Measurements from ENCODE around the gene CES5A. TPM values are rescaled to one million over a fixed set of nuclear protein-coding genes. Genes with fewer than 3 reads are reported as not detected.

The CES5A gene
- not detected for total RNA-seq

GRCh38 chr16:55875273-55875672 is at the start of gene CES5A:
Gene CES5A (minus strand): TSS chr16:55875373. CDS start chr16:55875221, 152 bp downstream.
- TF ChIP-seq CTCF (IDR thresholded peaks at IDR 0.05): no peak
- H3K27ac ChIP-seq: no peak within 1 kb of the TSS
- DNase-seq: no peak
- H3K9ac ChIP-seq (ENCODE audit: low read depth in 2 of 2, low read length in 2 of 2): no peak within 1 kb of the TSS
- no peaks in the 10 kb centered on the region for H3K4me1 ChIP-seq
- no peaks in the 10 kb centered on the region for H3K27me3 ChIP-seq
- H3K4me3 ChIP-seq: no peak within 1 kb of the TSS
- no peaks in the 10 kb centered on the region for H3K36me3 ChIP-seq
- no peaks in the 10 kb centered on the region for H3K9me3 ChIP-seq
- intact Hi-C loops (cut with DNase I): no loop called here

- no peaks in the 10 kb centered on the region for H3K27me3 ChIP-seq
- no peak for DNase-seq
- H3K9me3 ChIP-seq: no peaks in the 10 kb centered on the region
- intact Hi-C loops (cut with DNase I): no loop called here
- no peak overlapping the region for H3K9ac ChIP-seq (ENCODE audit: low read depth in 2 of 2, low read length in 2 of 2)
- H3K4me1 ChIP-seq: no peaks in the 10 kb centered on the region
- H3K4me3 ChIP-seq: no peak overlapping the region
- H3K27ac ChIP-seq: no peak overlapping the region
- no peaks in the 10 kb centered on the region for H3K36me3 ChIP-seq
- no peak for TF ChIP-seq CTCF (IDR thresholded peaks at IDR 0.05)
These were observed 47.5 kb upstream of the CES5A start for GRCh38 chr16:55922662-55923061.

GRCh38 chr16:55917373-55918160 is 42.4 kb upstream of the CES5A start:
- no peak overlapping the region for H3K9ac ChIP-seq (ENCODE audit: low read depth in 2 of 2, low read length in 2 of 2)
- intact Hi-C loops (cut with DNase I): no loop called here
- no peak for TF ChIP-seq CTCF (IDR thresholded peaks at IDR 0.05)
- H3K9me3 ChIP-seq: no peaks in the 10 kb centered on the region
- no peak for DNase-seq
- H3K4me3 ChIP-seq: no peak overlapping the region
- H3K27ac ChIP-seq: no peak overlapping the region
- H3K36me3 ChIP-seq: no peaks in the 10 kb centered on the region
- no peaks in the 10 kb centered on the region for H3K27me3 ChIP-seq
- H3K4me1 ChIP-seq: no peaks in the 10 kb centered on the region

- DNase-seq: no peak
- intact Hi-C loops (cut with DNase I): no loop called here
These were observed 40.1 kb upstream of the CES5A start for GRCh38 chr16:55915096-55915827.

GRCh38 chr16:55914383-55914782 is 39.2 kb upstream of the CES5A start:
- Histone ChIP-seq H3K4me3 (no peak overlapping the region), H3K27me3 (no peaks in the 10 kb centered on the region), H3K9ac (ENCODE audit: low read depth in 2 of 2, low read length in 2 of 2) (no peak overlapping the region), H3K27ac (no peak overlapping the region), H3K9me3 (no peaks in the 10 kb centered on the region), H3K36me3 (no peaks in the 10 kb centered on the region), H3K4me1 (no peaks in the 10 kb centered on the region)
- no peak for TF ChIP-seq CTCF (IDR thresholded peaks at IDR 0.05)
- intact Hi-C loops (cut with DNase I): no loop called here
- DNase-seq: no peak

More at GRCh38 chr16:55915096-55915827, 40.1 kb upstream of the CES5A start:
- no peak overlapping the region for H3K4me3 ChIP-seq
- no peaks in the 10 kb centered on the region for H3K27me3 ChIP-seq
- H3K9ac ChIP-seq (ENCODE audit: low read depth in 2 of 2, low read length in 2 of 2): no peak overlapping the region
- H3K27ac ChIP-seq: no peak overlapping the region
- H3K36me3 ChIP-seq: no peaks in the 10 kb centered on the region
- H3K9me3 ChIP-seq: no peaks in the 10 kb centered on the region
- H3K4me1 ChIP-seq: no peaks in the 10 kb centered on the region
- no peak for TF ChIP-seq CTCF (IDR thresholded peaks at IDR 0.05)
